ENCODE results near the gene EXD3. TPM values are rescaled to one million over a fixed set of nuclear protein-coding genes. Genes with fewer than 3 reads are reported as not detected.

Gene EXD3
- total and polyA plus RNA-seq, 2 of the 13 experiments (the other 11 are each of a cell fraction or from before 2014, with no cell fraction given): 2.7 to 4.8 TPM

- TF ChIP-seq HNF1A (IDR thresholded peaks at IDR 0.05; ENCODE audit: low read depth) (no peak), HNF1A (CRISPR knock-in tag; IDR thresholded peaks at IDR 0.05; ENCODE audit: borderline replicate concordance) (0 out of 2 replicates have a peak, but pooled peaks have one; percentile 33), YY1 (IDR thresholded peaks at IDR 0.05; ENCODE audit: insufficient read depth, insufficient replicate concordance, low read depth, low read length) (peak; percentile 61), AKAP8 (CRISPR knock-in tag; IDR thresholded peaks at IDR 0.05) (peak; percentile 29; the same call in 1 of the 2 replicates), SALL2 (CRISPR knock-in tag; IDR thresholded peaks at IDR 0.05) (0 out of 2 replicates have a peak, but pooled peaks have one; percentile 19), ELF3 (CRISPR knock-in tag; IDR thresholded peaks at IDR 0.05) (peak; percentile 45; the same call in 1 of the 2 replicates), TRIM22 (IDR thresholded peaks at IDR 0.05) (no peak), HDAC1 (CRISPR knock-in tag; IDR thresholded peaks at IDR 0.05) (0 out of 2 replicates have a peak, but pooled peaks have one; percentile 32), NFYB (CRISPR knock-in tag; IDR thresholded peaks at IDR 0.05) (peak; percentile 79), KDM1A (CRISPR knock-in tag; IDR thresholded peaks at IDR 0.05) (peak; percentile 74; the same call in 1 of the 2 replicates), ZNF143 (CRISPR knock-in tag; IDR thresholded peaks at IDR 0.05) (peak; percentile 92), ZUFSP (CRISPR knock-in tag; IDR thresholded peaks at IDR 0.05; ENCODE audit: borderline replicate concordance) (no peak), ZSCAN9 (CRISPR knock-in tag; IDR thresholded peaks at IDR 0.05; ENCODE audit: borderline replicate concordance) (peak; percentile 22; the same call in 1 of the 2 replicates)
- TF ChIP-seq, protein P1, sequence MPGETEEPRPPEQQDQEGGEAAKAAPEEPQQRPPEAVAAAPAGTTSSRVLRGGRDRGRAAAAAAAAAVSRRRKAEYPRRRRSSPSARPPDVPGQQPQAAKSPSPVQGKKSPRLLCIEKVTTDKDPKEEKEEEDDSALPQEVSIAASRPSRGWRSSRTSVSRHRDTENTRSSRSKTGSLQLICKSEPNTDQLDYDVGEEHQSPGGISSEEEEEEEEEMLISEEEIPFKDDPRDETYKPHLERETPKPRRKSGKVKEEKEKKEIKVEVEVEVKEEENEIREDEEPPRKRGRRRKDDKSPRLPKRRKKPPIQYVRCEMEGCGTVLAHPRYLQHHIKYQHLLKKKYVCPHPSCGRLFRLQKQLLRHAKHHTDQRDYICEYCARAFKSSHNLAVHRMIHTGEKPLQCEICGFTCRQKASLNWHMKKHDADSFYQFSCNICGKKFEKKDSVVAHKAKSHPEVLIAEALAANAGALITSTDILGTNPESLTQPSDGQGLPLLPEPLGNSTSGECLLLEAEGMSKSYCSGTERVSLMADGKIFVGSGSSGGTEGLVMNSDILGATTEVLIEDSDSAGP (CRISPR knock-in tag; IDR thresholded peaks at IDR 0.05; ENCODE audit: borderline replicate concordance): peak; percentile 44; the same call in 1 of the 2 replicates
Measured at GRCh38 chr9:137294091-137294680, 128.8 kb downstream of the EXD3 start (continued).
